ENCODE measurements around the gene ANO2.

Gene ANO2

GRCh38 chr12:5966486-5967095, 21.5 kb upstream of the ANO2 start:
- TF ChIP-seq POLR2AphosphoS5 (IDR thresholded peaks at IDR 0.05; ENCODE audit: low read depth, low read length) (no peak), TAF1 (IDR thresholded peaks at IDR 0.05; ENCODE audit: borderline replicate concordance, insufficient read depth, low read length) (no peak), REST (IDR thresholded peaks at IDR 0.05; ENCODE audit: insufficient read depth in 1 of 2, low read depth in 2 of 2, low read length in 2 of 2) (no peak), SIN3A (IDR thresholded peaks at IDR 0.05; ENCODE audit: borderline replicate concordance, insufficient read depth, low read length) (no peak), FOXP2 (optimal IDR thresholded peaks at IDR 0.05; ENCODE audit: borderline replicate concordance, extremely low read depth, extremely low read length, insufficient read depth) (no peak)

GRCh38 chr12:5965950-5966383, 20.9 kb upstream of the ANO2 start:
- TF ChIP-seq REST (IDR thresholded peaks at IDR 0.05; ENCODE audit: insufficient read depth in 1 of 2, low read depth in 2 of 2, low read length in 2 of 2) (no peak), POLR2AphosphoS5 (IDR thresholded peaks at IDR 0.05; ENCODE audit: low read depth, low read length) (no peak), TAF1 (IDR thresholded peaks at IDR 0.05; ENCODE audit: borderline replicate concordance, insufficient read depth, low read length) (no peak)

- no peak for TF ChIP-seq SIN3A (IDR thresholded peaks at IDR 0.05; ENCODE audit: borderline replicate concordance, insufficient read depth, low read length)
- no peak for TF ChIP-seq FOXP2 (optimal IDR thresholded peaks at IDR 0.05; ENCODE audit: borderline replicate concordance, extremely low read depth, extremely low read length, insufficient read depth)
- no peak for TF ChIP-seq REST (IDR thresholded peaks at IDR 0.05; ENCODE audit: insufficient read depth in 1 of 2, low read depth in 2 of 2, low read length in 2 of 2)
- no peak for TF ChIP-seq POLR2AphosphoS5 (IDR thresholded peaks at IDR 0.05; ENCODE audit: low read depth, low read length)
- TF ChIP-seq TAF1 (IDR thresholded peaks at IDR 0.05; ENCODE audit: borderline replicate concordance, insufficient read depth, low read length): no peak
Observed at GRCh38 chr12:5964913-5965900, 20.1 kb upstream of the ANO2 start.

- TF ChIP-seq POLR2AphosphoS5 (IDR thresholded peaks at IDR 0.05; ENCODE audit: low read depth, low read length) (no peak), TAF1 (IDR thresholded peaks at IDR 0.05; ENCODE audit: borderline replicate concordance, insufficient read depth, low read length) (no peak), REST (IDR thresholded peaks at IDR 0.05; ENCODE audit: insufficient read depth in 1 of 2, low read depth in 2 of 2, low read length in 2 of 2) (no peak), FOXP2 (optimal IDR thresholded peaks at IDR 0.05; ENCODE audit: borderline replicate concordance, extremely low read depth, extremely low read length, insufficient read depth) (no peak), SIN3A (IDR thresholded peaks at IDR 0.05; ENCODE audit: borderline replicate concordance, insufficient read depth, low read length) (no peak)
Observed at GRCh38 chr12:5963515-5963914, 18.5 kb upstream of the ANO2 start.
